CD4-positive, alpha-beta T cell (primary cell): ENCODE measurements around the gene LRRC8E. TPM values are rescaled to one million over a fixed set of nuclear protein-coding genes. Genes with fewer than 3 reads are reported as not detected.
A peak's percentile ranks its signal among the peaks of the same experiment; 100 is the strongest.

Source experiments
- ATAC-seq: fragments of 200-7000 bp; cut with Tn5 transposase; one replicate; pipeline ENCODE4 v1.10.0; 2022; ENCODE audit warnings: mild to moderate bottlenecking; ENCODE audit not compliant: poor library complexity
- CTCF ChIA-PET: fragments of 350-600 bp; sonication (Branson Sonifier 250); formaldehyde crosslinking; loops from one replicate; lab custom pipeline; 2021; ENCODE audit warnings: antibody characterized with exemption, inconsistent platforms; lab: Charles Lee
- POLR2A ChIA-PET: fragments of 350-600 bp; sonication (Branson Sonifier 250); formaldehyde crosslinking; loops from one replicate; lab custom pipeline; 2021; ENCODE audit warnings: antibody characterized with exemption, inconsistent platforms; lab: Charles Lee
- DNase-seq, 14 experiments: peaks; one replicate each; pipeline ENCODE4 v3.0.0-alpha.2; 2013 to 2020; ENCODE audit warnings: mixed read lengths in 2 of 14
- H3K27ac ChIP-seq, 2 donors: one replicate each; pipeline versions ENCODE4 v1.5.1 to v1.7.0; 2013; ENCODE audit warnings: low read length in 2 of 2, low read depth in 1 of 2, mild to moderate bottlenecking in 1 of 2
- H3K27me3 ChIP-seq, 2 experiments: 1 replicate in 1 of 2; 2 replicates in 1 of 2; pipeline versions ENCODE4 v1.6.1 to v1.7.0; 2013; ENCODE audit warnings: low read length in 2 of 2, control low read depth in 1 of 2, mild to moderate bottlenecking in 1 of 2, moderate library complexity in 1 of 2; ENCODE audit not compliant: insufficient read depth in 2 of 2, control insufficient read depth in 1 of 2
- H3K36me3 ChIP-seq: one replicate; pipeline ENCODE4 v1.6.1; 2013; ENCODE audit warnings: low read length, control low read depth; ENCODE audit not compliant: insufficient read depth
- H3K4me1 ChIP-seq: one replicate; pipeline ENCODE4 v1.6.1; 2013; ENCODE audit warnings: low read length, control low read depth; ENCODE audit not compliant: insufficient read depth
- H3K4me3 ChIP-seq: one replicate; pipeline ENCODE4 v1.5.1; 2013; ENCODE audit warnings: mild to moderate bottlenecking, low read length, moderate library complexity
- H3K9me3 ChIP-seq, 2 experiments: 1 replicate in 1 of 2; 2 replicates in 1 of 2; pipeline versions ENCODE4 v1.6.1 to v1.7.0; 2013; ENCODE audit warnings: low read length in 2 of 2, mild to moderate bottlenecking in 2 of 2, control low read depth in 1 of 2, moderate library complexity in 1 of 2; ENCODE audit not compliant: control insufficient read depth in 1 of 2, insufficient read depth in 1 of 2
- H3K27ac Mint-ChIP-seq: one replicate; pipeline ENCODE4 v1.8.0; 2020; ENCODE audit warnings: mixed read lengths
- H3K27me3 Mint-ChIP-seq: one replicate; pipeline ENCODE4 v1.8.0; 2021; ENCODE audit warnings: mixed read lengths
- H3K36me3 Mint-ChIP-seq: one replicate; pipeline ENCODE4 v1.8.0; 2021; ENCODE audit warnings: low read depth, mixed read lengths
- H3K4me1 Mint-ChIP-seq: one replicate; pipeline ENCODE4 v1.8.0; 2021; ENCODE audit warnings: low read depth, mixed read lengths
- H3K4me3 Mint-ChIP-seq: one replicate; pipeline ENCODE4 v1.8.0; 2020; ENCODE audit warnings: mild to moderate bottlenecking, mixed read lengths
- H3K9me3 Mint-ChIP-seq: one replicate; pipeline ENCODE4 v1.8.0; 2020; ENCODE audit warnings: mixed read lengths
- intact Hi-C, 2 experiments: fragments of 100-400 bp; cut with DNase I in 1 of 2; cut with micrococcal nuclease in 1 of 2; formaldehyde crosslinking; loops; one replicate each; pipeline versions ENCODE4 v1.15.1 to v1.9.0; 2023 to 2025; cut with DNase I, micrococcal nuclease
- total RNA-seq, 174 experiments: library from RNA in 2 of 174; stranded (reverse) in 2 of 174; gene quantifications; one replicate each; pipeline ENCODE4 v1.2.3 and lab custom pipeline; 2021 to 2026
- TF ChIP-seq, protein P1 (sequence below): fragments of 200-600 bp; IDR thresholded peaks from one replicate; pipeline ENCODE4 v1.8.0; 2022; ENCODE audit warnings: antibody characterized with exemption, mild to moderate bottlenecking

The LRRC8E gene
- total RNA-seq, 2 experiments from 2014 or later: not detected

DNA sequence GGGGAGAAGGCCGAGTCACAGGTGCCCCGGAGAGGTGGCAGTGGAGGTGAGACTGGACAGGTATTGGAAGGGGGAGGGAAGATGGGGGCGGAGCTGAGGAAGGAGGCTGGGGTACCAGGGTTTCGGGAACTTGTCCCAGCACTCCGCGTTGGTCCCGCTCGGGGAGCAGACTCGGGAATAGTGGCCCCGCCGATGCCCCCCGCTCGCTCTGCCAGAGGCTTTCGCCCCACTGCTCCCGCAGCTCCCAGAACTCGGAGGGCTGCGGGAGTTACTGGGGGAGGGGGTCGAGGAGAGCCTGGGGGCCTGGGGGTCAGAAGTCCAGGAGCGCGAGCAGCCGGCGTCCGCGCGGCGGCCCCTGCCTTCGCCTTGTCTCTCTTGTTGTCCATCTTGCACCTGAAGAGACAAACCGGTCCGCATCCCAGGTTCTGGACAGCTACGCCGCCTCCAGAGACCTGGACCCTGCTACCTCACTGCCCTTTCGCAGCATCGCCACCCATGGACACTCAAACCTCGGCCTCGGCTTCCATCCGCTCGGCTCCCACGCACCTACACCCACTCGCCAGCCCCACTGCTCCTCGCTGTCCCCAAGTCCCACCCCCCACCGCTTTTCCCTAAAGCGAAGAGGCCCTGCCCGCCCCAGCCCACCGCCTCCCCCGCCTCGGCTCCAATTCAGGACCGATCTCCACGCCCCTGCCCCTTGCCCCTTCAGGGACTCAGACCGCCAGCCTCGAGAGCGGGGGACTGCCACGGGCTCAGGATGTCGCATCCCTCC, 14.8 kb upstream of the LRRC8E start:
- Histone ChIP-seq H3K36me3 (no peaks in the 10 kb centered on the region), H3K27me3 (peaks cover 22 to 27% of the 10 kb centered on the region in 2 experiments), H3K27ac (no peak overlapping the region), H3K9me3 (peaks cover 0 to 43% of the 10 kb centered on the region in 2 experiments), H3K4me1 (peaks cover 55% of the 10 kb centered on the region), H3K4me3 (no peak overlapping the region)
- ATAC-seq (no peak), DNase-seq (peak in 1 of 14 experiments; percentile 46)
- ChIA-PET CTCF (no interaction called here), POLR2A (no interaction called here)
- no peaks in the 10 kb centered on the region for H3K9me3 Mint-ChIP-seq
- peaks cover 32% of the 10 kb centered on the region for H3K4me1 Mint-ChIP-seq
- H3K4me3 Mint-ChIP-seq: peak overlapping the region; percentile 65
- H3K27me3 Mint-ChIP-seq: peaks cover 34% of the 10 kb centered on the region
- H3K27ac Mint-ChIP-seq: no peak overlapping the region
- TF ChIP-seq, protein P1, sequence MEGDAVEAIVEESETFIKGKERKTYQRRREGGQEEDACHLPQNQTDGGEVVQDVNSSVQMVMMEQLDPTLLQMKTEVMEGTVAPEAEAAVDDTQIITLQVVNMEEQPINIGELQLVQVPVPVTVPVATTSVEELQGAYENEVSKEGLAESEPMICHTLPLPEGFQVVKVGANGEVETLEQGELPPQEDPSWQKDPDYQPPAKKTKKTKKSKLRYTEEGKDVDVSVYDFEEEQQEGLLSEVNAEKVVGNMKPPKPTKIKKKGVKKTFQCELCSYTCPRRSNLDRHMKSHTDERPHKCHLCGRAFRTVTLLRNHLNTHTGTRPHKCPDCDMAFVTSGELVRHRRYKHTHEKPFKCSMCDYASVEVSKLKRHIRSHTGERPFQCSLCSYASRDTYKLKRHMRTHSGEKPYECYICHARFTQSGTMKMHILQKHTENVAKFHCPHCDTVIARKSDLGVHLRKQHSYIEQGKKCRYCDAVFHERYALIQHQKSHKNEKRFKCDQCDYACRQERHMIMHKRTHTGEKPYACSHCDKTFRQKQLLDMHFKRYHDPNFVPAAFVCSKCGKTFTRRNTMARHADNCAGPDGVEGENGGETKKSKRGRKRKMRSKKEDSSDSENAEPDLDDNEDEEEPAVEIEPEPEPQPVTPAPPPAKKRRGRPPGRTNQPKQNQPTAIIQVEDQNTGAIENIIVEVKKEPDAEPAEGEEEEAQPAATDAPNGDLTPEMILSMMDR: no peak
- intact Hi-C loops: loop anchor here in 1 of 2 experiments (2.0 kb wide), 1 partner anchor 29 kb away; the partner anchor contains the start of gene MAP2K7
- H3K36me3 Mint-ChIP-seq: no peaks in the 10 kb centered on the region

DNA sequence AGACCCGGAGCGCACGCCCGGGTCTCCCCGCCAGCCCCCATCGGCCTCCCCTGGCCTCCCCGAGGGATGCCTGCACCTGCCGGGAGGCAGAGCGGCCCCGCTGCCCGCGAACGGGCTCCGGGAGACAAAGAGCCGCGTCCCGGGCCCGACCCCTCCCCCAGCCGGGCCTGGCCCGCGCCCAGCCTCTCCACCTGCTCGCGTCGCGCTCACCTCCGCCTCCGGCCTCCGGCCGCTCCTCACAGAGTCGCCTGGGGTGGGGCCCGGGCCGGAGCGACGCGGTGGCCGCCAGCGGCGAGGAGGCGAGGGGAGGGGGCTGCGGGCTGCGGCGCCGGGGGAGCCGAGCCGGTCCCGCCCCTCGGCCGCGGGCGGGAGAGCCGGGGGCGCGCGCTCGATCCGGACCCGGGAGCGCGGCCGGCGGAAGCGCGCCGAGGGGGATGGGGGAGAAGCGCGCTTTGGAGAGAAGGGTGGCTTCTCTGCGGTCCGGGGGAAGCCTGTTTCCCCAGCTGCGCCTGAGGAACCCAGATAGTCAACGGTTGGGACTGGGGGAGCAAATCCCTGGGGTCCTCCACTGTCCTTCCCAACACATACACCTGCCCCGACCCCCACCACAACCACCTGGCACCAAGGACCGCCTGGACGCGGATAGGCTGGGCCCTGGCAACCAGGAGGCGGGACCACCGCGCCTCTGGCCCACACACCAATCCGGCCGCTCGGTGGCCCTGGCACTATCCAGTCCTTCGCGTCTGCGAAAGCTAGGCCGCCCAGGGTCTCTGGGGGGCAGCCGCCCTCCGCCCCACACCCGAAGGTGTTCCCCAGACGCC, 14.0 kb upstream of the LRRC8E start, which contains the start of gene PRR36:
Gene PRR36 (minus strand): TSS at position 315 of the 821 bp plus-strand sequence. CDS start 701 bp downstream, outside the sequence.
- ATAC-seq (no peak), DNase-seq (peak in 4 of 14 experiments; percentile 26 to 41 (median 35))
- ChIA-PET POLR2A (interaction anchor here (1.2 kb wide), 1 partner anchor 45 kb away, joined by 4 read pairs; the partner anchor contains the start of gene SNAPC2), CTCF (interaction anchor here (1.4 kb wide), 1 partner anchor 29 kb away, joined by 3 read pairs; the partner anchor contains the start of gene MAP2K7)
- Histone ChIP-seq H3K27ac (no peak within 1 kb of the TSS), H3K36me3 (no peaks in the 10 kb centered on the region), H3K4me3 (peak within 1 kb of the TSS; percentile 38), H3K27me3 (peaks cover 22 to 27% of the 10 kb centered on the region in 2 experiments), H3K4me1 (peaks cover 49% of the 10 kb centered on the region), H3K9me3 (peaks cover 0 to 43% of the 10 kb centered on the region in 2 experiments)
- Mint-ChIP-seq H3K4me1 (peaks cover 27% of the 10 kb centered on the region), H3K27ac (no peak within 1 kb of the TSS), H3K36me3 (no peaks in the 10 kb centered on the region), H3K4me3 (peak within 1 kb of the TSS; percentile 65), H3K27me3 (peaks cover 34% of the 10 kb centered on the region), H3K9me3 (no peaks in the 10 kb centered on the region)
- TF ChIP-seq, protein P1: no peak
- intact Hi-C loops: no loop called here

DNA sequence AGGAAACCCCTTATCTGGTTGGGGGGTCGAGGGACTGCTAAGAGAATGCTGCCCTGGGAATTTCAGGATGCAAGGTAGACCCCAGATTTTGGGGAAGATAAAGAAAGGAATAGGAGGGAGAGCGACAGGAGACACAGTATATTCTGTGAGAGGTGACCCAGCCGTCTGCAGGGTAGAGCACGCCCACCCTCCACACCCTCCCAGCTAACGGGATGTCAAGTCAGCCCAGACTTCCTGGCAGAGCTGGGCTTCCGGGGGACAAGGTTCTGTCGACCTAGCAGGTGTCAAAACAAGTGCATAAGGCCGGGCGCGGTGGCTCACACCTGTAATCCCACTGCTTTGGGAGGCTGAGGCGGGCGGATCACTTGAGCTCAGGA, 13.4 kb upstream of the LRRC8E start:
- no peak overlapping the region for H3K27ac ChIP-seq
- TF ChIP-seq, protein P1: no peak

More for the DNA sequence above, 13.4 kb upstream of the LRRC8E start:
- ChIA-PET CTCF (interaction anchor here (1.4 kb wide), 1 partner anchor 29 kb away, joined by 3 read pairs; the partner anchor contains the start of gene MAP2K7), POLR2A (interaction anchor here (0.6 to 1.2 kb wide), 2 partner anchors 45 to 298 kb away, joined by 3 to 4 read pairs; partner anchors contain the start of gene SNAPC2)
- no peaks in the 10 kb centered on the region for H3K9me3 Mint-ChIP-seq
- peaks cover 43% of the 10 kb centered on the region for H3K4me1 ChIP-seq
- H3K4me1 Mint-ChIP-seq: peaks cover 26% of the 10 kb centered on the region
- H3K9me3 ChIP-seq: peaks cover 0 to 43% of the 10 kb centered on the region in 2 experiments
- peak overlapping the region; percentile 38 for H3K4me3 Mint-ChIP-seq
- H3K36me3 ChIP-seq: no peaks in the 10 kb centered on the region
- H3K27me3 ChIP-seq: peaks cover 22 to 27% of the 10 kb centered on the region in 2 experiments
- H3K27me3 Mint-ChIP-seq: peaks cover 34% of the 10 kb centered on the region
- intact Hi-C loops: no loop called here
- no peak overlapping the region for H3K27ac Mint-ChIP-seq
- H3K4me3 ChIP-seq: peak overlapping the region; percentile 38
- no peaks in the 10 kb centered on the region for H3K36me3 Mint-ChIP-seq
- peak in 1 of 14 experiments; percentile 21 for DNase-seq
- no peak for ATAC-seq
